ENCODE measurements around the gene RPL22L1.

Gene RPL22L1

GRCh38 chr3:170867143-170867937 lies 2.7 kb downstream of the RPL22L1 start:
- CTCF ChIA-PET: interaction anchor here (1.0 to 1.4 kb wide), 2 partner anchors 14 to 54 kb away, joined by 3 to 5 read pairs; no protein-coding TSS in a partner anchor
- 0% methylated on average over 1 of the region's 1 CpG for WGBS (ENCODE audit: insufficient coverage)
- Histone ChIP-seq H3K9me3 (ENCODE audit: control extremely low read depth in 1 of 5, control insufficient read depth in 4 of 5, insufficient read depth in 2 of 5, low read depth in 1 of 5, low read length in 4 of 5) (no peaks in the 10 kb centered on the region), H3K27me3 (replicated peaks in 2 of 5; ENCODE audit: control insufficient read depth in 4 of 5, insufficient read depth in 5 of 5, low read length in 4 of 5) (no peaks in the 10 kb centered on the region), H3K27ac (ENCODE audit: insufficient read depth in 1 of 2, low read depth in 1 of 2, low read length in 2 of 2, poor library complexity in 1 of 2, severe bottlenecking in 2 of 2) (peak overlapping the region in 1 of 2 experiments; percentile 97), H3K4me3 (ENCODE audit: control insufficient read depth in 1 of 7, extremely low read depth in 1 of 7, insufficient read depth in 4 of 7, low read depth in 2 of 7, low read length in 6 of 7) (peak overlapping the region in 6 of 7 experiments; percentile 3 to 98 (median 56)), H3K4me1 (ENCODE audit: control extremely low read depth in 1 of 4, control insufficient read depth in 4 of 4, insufficient read depth in 4 of 4, low read length in 3 of 4) (peaks cover 24 to 39% (median 25%) of the 10 kb centered on the region in 4 experiments), H3K36me3 (ENCODE audit: control insufficient read depth in 4 of 4, insufficient read depth in 4 of 4, low read length in 3 of 4) (peaks cover 8 to 35% (median 16%) of the 10 kb centered on the region in 4 experiments)
- peak; percentile 40 to 88 (median 79) for DNase-seq
- POLR2A ChIA-PET: no interaction called here

GRCh38 chr3:170866499-170866898 lies 3.5 kb downstream of the RPL22L1 start:
- peaks cover 8 to 35% (median 16%) of the 10 kb centered on the region in 4 experiments for H3K36me3 ChIP-seq (ENCODE audit: control insufficient read depth in 4 of 4, insufficient read depth in 4 of 4, low read length in 3 of 4)
- no peaks in the 10 kb centered on the region for H3K27me3 ChIP-seq (replicated peaks in 2 of 5; ENCODE audit: control insufficient read depth in 4 of 5, insufficient read depth in 5 of 5, low read length in 4 of 5)
- ChIA-PET POLR2A (no interaction called here), CTCF (interaction anchor here (1.0 to 1.4 kb wide), 4 partner anchors 9 to 53 kb away, joined by 3 to 5 read pairs (median 4); no protein-coding TSS in a partner anchor)
- no peak overlapping the region for H3K27ac ChIP-seq (ENCODE audit: insufficient read depth in 1 of 2, low read depth in 1 of 2, low read length in 2 of 2, poor library complexity in 1 of 2, severe bottlenecking in 2 of 2)
- peaks cover 24 to 39% (median 25%) of the 10 kb centered on the region in 4 experiments for H3K4me1 ChIP-seq (ENCODE audit: control extremely low read depth in 1 of 4, control insufficient read depth in 4 of 4, insufficient read depth in 4 of 4, low read length in 3 of 4)
- peak overlapping the region in 2 of 7 experiments; percentile 3 to 4 for H3K4me3 ChIP-seq (ENCODE audit: control insufficient read depth in 1 of 7, extremely low read depth in 1 of 7, insufficient read depth in 4 of 7, low read depth in 2 of 7, low read length in 6 of 7)
- no CpG with 5 or more reads among the region's 3 CpGs for WGBS (ENCODE audit: insufficient coverage)
- H3K9me3 ChIP-seq (ENCODE audit: control extremely low read depth in 1 of 5, control insufficient read depth in 4 of 5, insufficient read depth in 2 of 5, low read depth in 1 of 5, low read length in 4 of 5): no peaks in the 10 kb centered on the region
- no peak for DNase-seq

- Histone ChIP-seq H3K4me1 (ENCODE audit: control extremely low read depth in 1 of 4, control insufficient read depth in 4 of 4, insufficient read depth in 4 of 4, low read length in 3 of 4) (peaks cover 21 to 35% (median 24%) of the 10 kb centered on the region in 4 experiments), H3K27ac (ENCODE audit: insufficient read depth in 1 of 2, low read depth in 1 of 2, low read length in 2 of 2, poor library complexity in 1 of 2, severe bottlenecking in 2 of 2) (no peak overlapping the region), H3K27me3 (replicated peaks in 2 of 5; ENCODE audit: control insufficient read depth in 4 of 5, insufficient read depth in 5 of 5, low read length in 4 of 5) (no peaks in the 10 kb centered on the region), H3K9me3 (ENCODE audit: control extremely low read depth in 1 of 5, control insufficient read depth in 4 of 5, insufficient read depth in 2 of 5, low read depth in 1 of 5, low read length in 4 of 5) (no peaks in the 10 kb centered on the region), H3K36me3 (ENCODE audit: control insufficient read depth in 4 of 4, insufficient read depth in 4 of 4, low read length in 3 of 4) (peaks cover 8 to 35% (median 16%) of the 10 kb centered on the region in 4 experiments), H3K4me3 (ENCODE audit: control insufficient read depth in 1 of 7, extremely low read depth in 1 of 7, insufficient read depth in 4 of 7, low read depth in 2 of 7, low read length in 6 of 7) (no peak overlapping the region)
- WGBS (ENCODE audit: insufficient coverage): 96% methylated on average over 6 of the region's 10 CpGs
- DNase-seq: no peak
- POLR2A ChIA-PET: interaction anchor here (0.6 kb wide), 1 partner anchor 133 kb away, joined by 3 read pairs; no protein-coding TSS in a partner anchor
- CTCF ChIA-PET: interaction anchor here (0.9 to 1.4 kb wide), 4 partner anchors 8 to 16 kb away, joined by 3 to 5 read pairs (median 4); no protein-coding TSS in a partner anchor
Measured at GRCh38 chr3:170865209-170866094, 4.5 kb downstream of the RPL22L1 start.

GRCh38 chr3:170864525-170865208 lies 5.3 kb downstream of the RPL22L1 start:
- ChIA-PET POLR2A (no interaction called here), CTCF (interaction anchor here (0.9 kb wide), 1 partner anchor 16 kb away, joined by 3 read pairs; no protein-coding TSS in a partner anchor)
- peaks cover 19 to 30% (median 22%) of the 10 kb centered on the region in 4 experiments for H3K4me1 ChIP-seq (ENCODE audit: control extremely low read depth in 1 of 4, control insufficient read depth in 4 of 4, insufficient read depth in 4 of 4, low read length in 3 of 4)
- peaks cover 8 to 35% (median 16%) of the 10 kb centered on the region in 4 experiments for H3K36me3 ChIP-seq (ENCODE audit: control insufficient read depth in 4 of 4, insufficient read depth in 4 of 4, low read length in 3 of 4)
- H3K4me3 ChIP-seq (ENCODE audit: control insufficient read depth in 1 of 7, extremely low read depth in 1 of 7, insufficient read depth in 4 of 7, low read depth in 2 of 7, low read length in 6 of 7): no peak overlapping the region
- WGBS (ENCODE audit: insufficient coverage): 100% methylated on average over 1 of the region's 6 CpGs
- H3K27ac ChIP-seq (ENCODE audit: insufficient read depth in 1 of 2, low read depth in 1 of 2, low read length in 2 of 2, poor library complexity in 1 of 2, severe bottlenecking in 2 of 2): no peak overlapping the region
- H3K27me3 ChIP-seq (replicated peaks in 2 of 5; ENCODE audit: control insufficient read depth in 4 of 5, insufficient read depth in 5 of 5, low read length in 4 of 5): no peaks in the 10 kb centered on the region
- DNase-seq: no peak
- H3K9me3 ChIP-seq (ENCODE audit: control extremely low read depth in 1 of 5, control insufficient read depth in 4 of 5, insufficient read depth in 2 of 5, low read depth in 1 of 5, low read length in 4 of 5): no peaks in the 10 kb centered on the region

GRCh38 chr3:170863816-170864215 lies 6.2 kb downstream of the RPL22L1 start:
- CTCF ChIA-PET: no interaction called here
- H3K36me3 ChIP-seq (ENCODE audit: control insufficient read depth in 4 of 4, insufficient read depth in 4 of 4, low read length in 3 of 4): peaks cover 8 to 35% (median 16%) of the 10 kb centered on the region in 4 experiments
- no peak overlapping the region for H3K4me3 ChIP-seq (ENCODE audit: control insufficient read depth in 1 of 7, extremely low read depth in 1 of 7, insufficient read depth in 4 of 7, low read depth in 2 of 7, low read length in 6 of 7)
- POLR2A ChIA-PET: no interaction called here
- DNase-seq: no peak
- no peaks in the 10 kb centered on the region for H3K9me3 ChIP-seq (ENCODE audit: control extremely low read depth in 1 of 5, control insufficient read depth in 4 of 5, insufficient read depth in 2 of 5, low read depth in 1 of 5, low read length in 4 of 5)
- H3K27ac ChIP-seq (ENCODE audit: insufficient read depth in 1 of 2, low read depth in 1 of 2, low read length in 2 of 2, poor library complexity in 1 of 2, severe bottlenecking in 2 of 2): no peak overlapping the region
- H3K4me1 ChIP-seq (ENCODE audit: control extremely low read depth in 1 of 4, control insufficient read depth in 4 of 4, insufficient read depth in 4 of 4, low read length in 3 of 4): peaks cover 17 to 21% (median 19%) of the 10 kb centered on the region in 4 experiments
- H3K27me3 ChIP-seq (replicated peaks in 2 of 5; ENCODE audit: control insufficient read depth in 4 of 5, insufficient read depth in 5 of 5, low read length in 4 of 5): no peaks in the 10 kb centered on the region
- WGBS (ENCODE audit: insufficient coverage): 96% methylated on average over 3 of the region's 4 CpGs

- Histone ChIP-seq H3K4me1 (ENCODE audit: control extremely low read depth in 1 of 4, control insufficient read depth in 4 of 4, insufficient read depth in 4 of 4, low read length in 3 of 4) (peaks cover 10 to 11% (median 11%) of the 10 kb centered on the region in 4 experiments), H3K9me3 (ENCODE audit: control extremely low read depth in 1 of 5, control insufficient read depth in 4 of 5, insufficient read depth in 2 of 5, low read depth in 1 of 5, low read length in 4 of 5) (no peaks in the 10 kb centered on the region), H3K27me3 (replicated peaks in 2 of 5; ENCODE audit: control insufficient read depth in 4 of 5, insufficient read depth in 5 of 5, low read length in 4 of 5) (no peaks in the 10 kb centered on the region), H3K4me3 (ENCODE audit: control insufficient read depth in 1 of 7, extremely low read depth in 1 of 7, insufficient read depth in 4 of 7, low read depth in 2 of 7, low read length in 6 of 7) (no peak overlapping the region), H3K27ac (ENCODE audit: insufficient read depth in 1 of 2, low read depth in 1 of 2, low read length in 2 of 2, poor library complexity in 1 of 2, severe bottlenecking in 2 of 2) (no peak overlapping the region), H3K36me3 (ENCODE audit: control insufficient read depth in 4 of 4, insufficient read depth in 4 of 4, low read length in 3 of 4) (peaks cover 8 to 28% (median 16%) of the 10 kb centered on the region in 4 experiments)
- CTCF ChIA-PET: interaction anchor here (1.2 to 1.7 kb wide), 2 partner anchors 10 to 12 kb away, joined by 3 to 5 read pairs; no protein-coding TSS in a partner anchor
- DNase-seq: no peak
- 98% methylated on average over 5 of the region's 10 CpGs for WGBS (ENCODE audit: insufficient coverage)
- POLR2A ChIA-PET: no interaction called here
Measured at GRCh38 chr3:170862618-170863374, 7.2 kb downstream of the RPL22L1 start.
